GM21360 (cell line): ENCODE measurements around the gene MN1.

Source experiments
- ATAC-seq: cut with Tn5 transposase; IDR thresholded peaks from one replicate; pipeline ENCODE4 v1.9.1; 2021; ENCODE audit warnings: mild to moderate bottlenecking, moderate library complexity; ENCODE audit not compliant: unreplicated experiment

The MN1 gene

GRCh38 chr22:27786291-27786932 lies 15.1 kb downstream of the MN1 start:
- ATAC-seq = no peak

- no peak for ATAC-seq
Measured at GRCh38 chr22:27785831-27786230, 15.7 kb downstream of the MN1 start.

- no peak for ATAC-seq
Measured at GRCh38 chr22:27784120-27784475, 17.5 kb downstream of the MN1 start.

- no peak for ATAC-seq
Measured at GRCh38 chr22:27783436-27784119, 18.0 kb downstream of the MN1 start.

- ATAC-seq = no peak
Measured at GRCh38 chr22:27782088-27782487, 19.5 kb downstream of the MN1 start.

- ATAC-seq = no peak
Measured at GRCh38 chr22:27780161-27780575, 21.4 kb downstream of the MN1 start.

- no peak for ATAC-seq
Measured at GRCh38 chr22:27779643-27780042, 21.9 kb downstream of the MN1 start.

GRCh38 chr22:27778294-27779090 lies 23.1 kb downstream of the MN1 start:
- ATAC-seq = no peak

- no peak for ATAC-seq
Measured at GRCh38 chr22:27777128-27777527, 24.4 kb downstream of the MN1 start.

GRCh38 chr22:27776650-27776958 lies 25.0 kb downstream of the MN1 start:
- no peak for ATAC-seq

- no peak for ATAC-seq
Measured at GRCh38 chr22:27775758-27776649, 25.6 kb downstream of the MN1 start.

- no peak for ATAC-seq
Measured at GRCh38 chr22:27775087-27775698, 26.4 kb downstream of the MN1 start.

GRCh38 chr22:27774200-27774599 lies 27.4 kb downstream of the MN1 start:
- no peak for ATAC-seq

GRCh38 chr22:27772984-27773498 lies 28.5 kb downstream of the MN1 start:
- no peak for ATAC-seq

GRCh38 chr22:27772081-27772983 lies 29.2 kb downstream of the MN1 start:
- ATAC-seq = no peak

- ATAC-seq = no peak
Measured at GRCh38 chr22:27771637-27772036, 29.9 kb downstream of the MN1 start.

- no peak for ATAC-seq
Measured at GRCh38 chr22:27769012-27769411, 32.5 kb downstream of the MN1 start.

- ATAC-seq = no peak
Measured at GRCh38 chr22:27768027-27768653, 33.4 kb downstream of the MN1 start.

- no peak for ATAC-seq
Measured at GRCh38 chr22:27766679-27767078, 34.9 kb downstream of the MN1 start.
